LNCAP (cell line): ENCODE measurements around the gene MCFD2.

Source experiments
- TF ChIP-seq, protein P1 (sequence below): fragments of 450-650 bp; IDR thresholded peaks from 2 replicates; pipeline ENCODE4 v1.5.1; 2017; ENCODE audit warnings: mild to moderate bottlenecking

Gene MCFD2

DNA sequence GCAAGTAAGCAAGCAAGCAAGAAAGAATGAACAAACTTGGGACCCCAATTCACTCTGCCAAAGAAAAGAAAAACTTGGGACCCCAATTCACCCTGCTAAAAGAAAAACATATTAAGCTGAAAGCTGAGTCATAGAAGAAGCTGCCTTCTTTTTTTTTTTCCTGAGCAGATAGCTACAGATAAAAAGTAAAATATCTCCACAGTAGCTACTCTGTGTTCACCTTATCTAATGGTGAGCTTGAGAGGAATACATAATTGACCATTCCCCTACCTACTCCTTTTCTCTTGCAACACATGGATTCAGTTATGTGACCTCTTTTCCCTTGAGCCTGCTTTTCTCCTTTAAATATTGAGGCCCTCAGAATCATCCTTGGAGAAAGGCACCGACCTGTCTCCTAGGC lies 63.0 kb downstream of the MCFD2 start:
- TF ChIP-seq, protein P1, sequence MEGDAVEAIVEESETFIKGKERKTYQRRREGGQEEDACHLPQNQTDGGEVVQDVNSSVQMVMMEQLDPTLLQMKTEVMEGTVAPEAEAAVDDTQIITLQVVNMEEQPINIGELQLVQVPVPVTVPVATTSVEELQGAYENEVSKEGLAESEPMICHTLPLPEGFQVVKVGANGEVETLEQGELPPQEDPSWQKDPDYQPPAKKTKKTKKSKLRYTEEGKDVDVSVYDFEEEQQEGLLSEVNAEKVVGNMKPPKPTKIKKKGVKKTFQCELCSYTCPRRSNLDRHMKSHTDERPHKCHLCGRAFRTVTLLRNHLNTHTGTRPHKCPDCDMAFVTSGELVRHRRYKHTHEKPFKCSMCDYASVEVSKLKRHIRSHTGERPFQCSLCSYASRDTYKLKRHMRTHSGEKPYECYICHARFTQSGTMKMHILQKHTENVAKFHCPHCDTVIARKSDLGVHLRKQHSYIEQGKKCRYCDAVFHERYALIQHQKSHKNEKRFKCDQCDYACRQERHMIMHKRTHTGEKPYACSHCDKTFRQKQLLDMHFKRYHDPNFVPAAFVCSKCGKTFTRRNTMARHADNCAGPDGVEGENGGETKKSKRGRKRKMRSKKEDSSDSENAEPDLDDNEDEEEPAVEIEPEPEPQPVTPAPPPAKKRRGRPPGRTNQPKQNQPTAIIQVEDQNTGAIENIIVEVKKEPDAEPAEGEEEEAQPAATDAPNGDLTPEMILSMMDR = no peak

DNA sequence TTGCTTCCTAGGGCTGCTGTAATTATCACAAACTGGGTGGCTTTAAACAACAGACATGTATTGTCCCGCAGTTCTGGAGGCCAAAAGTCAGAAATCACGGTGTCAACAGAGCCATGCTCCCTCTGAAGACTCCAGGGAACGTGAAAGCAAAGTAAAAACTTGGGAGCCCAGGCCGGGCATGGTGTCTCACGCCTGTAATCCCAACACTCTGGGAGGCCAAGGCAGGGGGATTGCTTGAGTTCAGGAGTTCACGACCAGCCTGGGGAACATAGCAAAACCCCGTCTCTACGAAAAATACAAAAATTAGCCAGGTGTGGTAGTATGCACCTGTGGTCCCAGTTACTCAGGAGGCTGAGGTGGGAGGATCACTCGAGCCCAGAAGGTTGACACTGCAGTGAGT lies 63.5 kb downstream of the MCFD2 start:
- TF ChIP-seq, protein P1 = no peak
